ENCODE measurements around the gene ANKS1B.
"Not testable (repeated sequence)": the region's sequence is repeated elsewhere in the genome, so short reads cannot be mapped to it uniquely, and the experiment has no call there.

ANKS1B gene

DNA sequence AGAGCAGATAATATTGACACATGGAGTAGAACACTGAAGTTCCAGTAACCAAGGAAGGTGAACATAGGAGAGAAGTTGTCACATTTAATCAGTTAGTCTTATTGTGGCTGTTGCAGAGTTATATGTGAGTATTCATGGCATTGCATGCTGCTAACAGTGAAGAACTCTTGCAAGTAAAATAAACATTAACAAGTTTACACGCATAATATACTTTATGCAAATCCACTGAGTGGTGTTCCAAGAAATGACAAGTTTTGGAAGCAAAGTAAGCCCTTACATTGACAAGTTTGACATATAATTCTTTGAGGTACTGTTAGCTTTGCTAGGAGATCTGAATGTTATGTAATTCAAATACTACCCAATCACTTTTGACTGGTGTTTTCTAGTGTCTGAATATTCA, 125.6 kb downstream of the ANKS1B start:
- no peak for DNase-seq

DNA sequence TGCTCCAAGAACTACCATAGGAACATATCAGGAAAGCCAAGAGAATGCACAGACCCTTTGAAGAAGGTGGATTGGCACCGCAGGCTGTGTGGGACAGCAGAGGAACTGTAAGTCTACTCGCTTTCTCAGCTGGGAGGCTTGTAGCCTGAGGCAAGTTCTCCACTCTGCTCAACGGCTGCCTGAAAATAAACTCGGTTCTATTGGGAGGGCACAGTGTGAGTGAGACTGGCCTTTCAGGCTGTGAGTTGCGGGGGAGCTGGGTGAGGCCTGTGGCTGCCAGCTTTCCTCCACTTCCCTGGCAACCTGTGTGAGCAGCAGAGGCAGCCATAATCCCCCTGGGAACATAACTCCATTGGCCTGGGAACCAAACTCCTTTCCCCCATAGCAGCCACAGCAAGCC, 132.1 kb downstream of the ANKS1B start:
- no peak for DNase-seq

DNA sequence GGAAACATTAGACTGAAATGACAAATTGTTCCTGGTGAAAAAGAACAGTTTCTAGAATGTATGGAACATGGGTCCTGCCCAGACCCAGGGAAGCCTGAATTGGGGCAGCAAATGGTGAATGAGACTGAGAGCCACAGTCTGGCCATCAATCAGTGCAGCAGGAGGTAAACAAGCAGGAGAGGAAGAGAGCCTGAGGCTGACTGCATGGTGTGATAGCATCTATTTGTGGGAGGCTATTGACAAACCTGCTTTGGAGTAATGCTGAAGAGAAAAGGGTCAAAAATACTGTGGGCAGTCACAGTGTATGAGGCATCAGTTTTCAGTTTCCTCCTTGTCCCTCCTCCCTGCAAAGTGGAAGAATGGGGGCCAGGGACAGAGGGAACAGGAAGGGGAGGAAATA, 136.8 kb downstream of the ANKS1B start:
- DNase-seq, result no peak

DNA sequence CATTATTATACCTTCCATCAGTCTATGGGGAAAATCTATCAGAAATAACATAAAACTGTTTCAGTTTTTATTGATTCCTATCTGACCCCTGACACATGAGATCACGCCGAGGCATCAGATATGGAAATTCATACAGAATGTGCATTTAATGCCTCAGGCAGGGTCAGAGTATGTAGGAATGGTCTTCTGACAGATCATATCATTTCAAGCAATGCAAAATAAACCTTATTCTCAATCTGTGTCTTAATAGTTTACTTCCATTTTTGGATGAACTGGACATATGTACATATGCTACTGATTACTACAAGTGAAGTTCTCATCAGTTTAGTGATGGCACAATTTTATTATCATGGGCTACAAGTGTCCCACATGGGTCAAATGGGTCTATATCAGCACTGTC, 150.0 kb downstream of the ANKS1B start:
- DNase-seq, result no peak

- no peak for DNase-seq
Measured at GRCh38 chr12:99833397-99833796, 151.3 kb downstream of the ANKS1B start.

GRCh38 chr12:99824900-99825542, 159.7 kb downstream of the ANKS1B start:
- DNase-seq, result no peak

GRCh38 chr12:99822273-99822672, 162.5 kb downstream of the ANKS1B start:
- no peak for DNase-seq

- DNase-seq, result peak; percentile 9
Measured at GRCh38 chr12:99810718-99811593, 173.8 kb downstream of the ANKS1B start.

GRCh38 chr12:99809909-99810308, 174.8 kb downstream of the ANKS1B start:
- no peak for DNase-seq

DNA sequence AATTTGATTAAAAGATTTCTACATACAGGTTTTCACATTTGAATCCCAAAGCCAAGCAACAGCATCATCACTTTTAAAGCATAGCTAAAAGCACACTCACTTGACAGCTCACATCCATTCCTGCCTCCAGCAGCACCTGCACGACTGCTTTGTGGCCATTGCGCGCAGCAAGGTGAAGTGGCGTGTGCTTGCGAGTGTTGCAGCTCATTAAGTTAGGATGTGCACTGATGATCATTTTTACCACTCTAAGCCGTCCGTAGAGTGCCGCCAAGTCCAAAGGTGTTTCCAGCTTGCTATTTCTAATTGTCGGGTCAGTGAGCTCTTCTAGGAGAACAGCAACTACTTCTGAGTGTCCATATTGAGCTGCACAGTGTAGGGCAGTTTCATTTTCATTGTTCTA, 178.4 kb downstream of the ANKS1B start:
- no peak for DNase-seq

GRCh38 chr12:99804715-99805114, 180.0 kb downstream of the ANKS1B start:
- DNase-seq, result no peak

- DNase-seq, result no peak
Measured at GRCh38 chr12:99800605-99801004, 184.1 kb downstream of the ANKS1B start.

DNA sequence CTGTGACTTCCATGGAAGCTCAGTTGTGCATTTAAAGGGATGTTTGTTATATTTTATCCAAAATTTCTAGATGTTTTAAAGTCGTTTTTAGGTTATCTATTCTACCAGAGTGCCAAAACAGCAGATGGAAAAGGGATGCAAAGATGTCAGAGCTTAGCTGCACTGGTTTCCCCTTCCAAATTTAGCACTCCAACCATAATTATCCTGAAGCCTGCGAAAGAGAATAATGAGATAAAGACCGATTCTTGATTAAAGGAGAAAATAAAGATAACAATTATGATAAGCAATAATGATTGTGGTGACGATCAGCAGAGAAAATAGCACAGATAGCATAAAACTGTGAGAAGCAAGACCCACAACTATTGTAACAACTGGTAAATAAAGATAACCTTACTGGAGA, 186.8 kb downstream of the ANKS1B start:
- not testable (repeated sequence) for DNase-seq

GRCh38 chr12:99783421-99783820, 201.3 kb downstream of the ANKS1B start:
- no peak for DNase-seq

GRCh38 chr12:99772274-99772673, 212.5 kb downstream of the ANKS1B start:
- DNase-seq, result no peak

DNA sequence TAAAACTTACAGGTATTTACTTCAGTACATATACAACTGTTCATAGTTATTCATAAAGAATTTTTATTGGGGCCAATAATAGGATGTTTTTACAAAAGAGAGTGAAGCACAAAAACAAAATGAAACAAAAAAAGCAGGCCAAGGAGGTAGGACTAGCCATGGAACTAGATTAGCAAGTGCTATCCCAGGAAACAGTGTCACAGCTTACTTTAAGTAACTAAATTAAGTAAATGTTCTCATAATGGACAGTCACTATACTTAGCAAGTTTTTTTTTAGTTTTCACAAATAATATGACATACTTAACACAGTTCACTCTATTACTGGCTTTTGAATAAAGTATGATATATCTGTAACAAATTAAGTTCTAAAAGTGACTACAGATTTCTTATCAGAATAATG, 213.1 kb downstream of the ANKS1B start:
- no peak for DNase-seq

GRCh38 chr12:99769396-99769980, 215.2 kb downstream of the ANKS1B start:
- DNase-seq, result no peak

DNA sequence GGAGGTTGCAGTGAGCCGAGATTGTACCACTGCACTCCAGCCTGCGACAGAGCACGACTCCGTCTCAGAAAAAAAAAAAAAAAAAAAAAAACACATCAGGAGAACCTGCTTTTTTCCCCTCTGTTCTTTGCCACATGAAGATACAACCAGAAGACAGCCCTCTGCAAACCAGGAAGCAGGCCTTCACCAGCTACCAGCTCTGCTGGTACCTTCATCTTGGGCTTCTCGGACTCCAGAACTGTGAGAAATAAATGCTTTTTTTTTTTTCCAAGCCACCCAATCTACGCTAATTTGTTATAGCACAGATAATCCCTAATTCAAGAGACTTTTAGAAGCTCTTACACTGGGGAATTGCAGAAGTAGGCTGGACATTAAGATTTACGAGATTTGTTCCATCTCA, 216.0 kb downstream of the ANKS1B start:
- DNase-seq, result no peak

DNA sequence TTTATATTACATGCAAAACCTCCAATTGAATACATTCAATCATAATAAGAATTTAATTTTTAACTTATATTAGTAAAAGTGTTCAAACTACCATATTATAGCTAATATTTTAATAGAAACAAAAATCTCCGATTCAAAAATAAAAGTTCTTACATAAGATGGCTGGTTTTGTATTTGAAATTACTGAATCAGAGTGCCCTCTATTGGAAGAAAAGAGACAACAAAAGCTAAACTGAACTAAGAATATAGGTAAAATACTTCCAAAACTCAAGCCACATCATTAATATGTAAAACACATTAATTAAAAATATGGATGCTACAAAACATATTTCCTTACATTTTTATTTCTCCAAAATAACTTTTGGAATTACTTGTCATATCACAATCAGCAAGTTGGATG, 216.9 kb downstream of the ANKS1B start:
- peak; percentile 7 for DNase-seq

DNA sequence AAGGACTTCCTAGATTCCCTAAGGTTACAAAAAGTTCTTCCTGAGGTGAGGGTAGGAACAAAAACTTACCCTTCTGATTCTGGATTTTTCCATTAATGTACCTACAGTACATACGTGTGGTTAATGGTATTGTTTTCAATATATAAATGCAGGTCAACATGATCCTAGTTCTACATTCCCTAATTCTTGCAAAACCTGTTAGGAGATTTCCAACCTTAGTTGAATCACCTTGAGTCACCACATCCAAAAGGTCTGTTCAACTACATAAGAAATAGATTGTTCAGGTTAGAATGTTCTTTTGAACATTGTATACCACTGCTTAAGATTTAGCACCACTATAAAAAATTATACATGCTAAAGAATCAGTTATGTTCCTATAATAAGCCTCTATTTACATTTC, 218.3 kb downstream of the ANKS1B start:
- DNase-seq, result no peak

DNA sequence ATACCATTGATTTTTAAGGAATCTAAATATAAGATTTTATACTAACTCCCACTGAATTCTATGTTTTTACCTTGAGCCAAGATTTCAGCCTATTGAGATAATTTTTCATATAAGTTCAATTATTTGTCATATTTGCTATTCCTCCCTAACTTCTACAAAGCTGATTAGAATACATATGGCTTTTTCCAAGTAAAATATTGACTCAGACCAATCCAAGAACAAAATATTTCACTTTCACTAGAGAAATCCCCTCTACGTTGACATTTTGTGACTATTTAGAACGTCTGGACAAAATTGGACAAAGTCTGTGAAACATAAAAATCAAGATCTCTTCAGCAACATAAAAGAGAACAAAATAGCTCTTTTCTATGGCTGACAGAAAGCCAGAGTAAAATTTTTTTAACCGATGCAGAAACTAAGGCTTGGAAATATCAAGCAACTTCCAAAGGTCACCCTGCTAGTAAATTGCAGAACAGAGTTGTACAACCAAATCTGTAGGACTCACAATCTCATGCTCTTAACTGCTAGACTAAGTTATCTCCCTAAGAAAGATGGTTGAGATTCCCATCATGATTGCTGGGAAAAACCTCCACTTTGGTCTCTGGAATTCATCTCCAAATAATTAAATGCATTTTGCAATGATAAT, 219.1 kb downstream of the ANKS1B start:
- no peak for DNase-seq

DNA sequence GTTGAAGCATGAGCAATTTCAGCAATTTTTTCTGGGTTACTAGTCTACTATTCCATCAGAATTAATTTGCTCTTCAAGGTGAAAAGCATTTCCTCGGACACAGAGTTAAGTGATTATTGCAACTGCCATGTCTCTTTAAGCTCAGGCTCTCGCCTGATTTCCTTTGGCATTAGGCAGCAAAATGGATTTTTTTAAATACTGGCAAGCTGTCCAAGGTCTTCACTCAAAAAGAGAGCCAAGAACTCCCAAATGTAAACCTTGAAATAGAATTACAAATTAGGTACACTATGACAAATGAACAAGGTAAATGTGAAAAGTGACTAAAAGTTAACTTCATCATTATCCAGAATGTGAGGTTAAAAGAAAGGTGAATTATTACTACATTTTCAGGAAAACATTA, 225.3 kb downstream of the ANKS1B start:
- DNase-seq, result no peak

DNA sequence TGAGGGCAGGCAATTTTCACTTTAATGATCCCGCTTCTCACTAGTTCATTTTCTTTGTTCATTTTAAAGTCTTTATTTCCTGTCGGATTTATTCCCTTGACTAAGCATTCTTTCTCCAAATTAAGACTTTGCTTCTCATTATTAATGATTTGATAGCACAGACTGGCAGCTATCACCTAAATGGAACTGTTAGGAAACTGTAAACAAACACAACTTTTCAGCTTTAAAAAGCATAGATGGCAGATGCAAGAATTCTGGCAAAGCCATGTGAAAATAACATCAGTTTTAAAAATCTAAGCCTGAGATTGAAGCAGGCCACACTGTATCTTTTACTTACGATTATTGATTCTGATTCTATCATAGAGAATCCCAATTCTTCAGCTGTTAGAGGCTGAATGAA, 225.7 kb downstream of the ANKS1B start:
- DNase-seq, result no peak

DNA sequence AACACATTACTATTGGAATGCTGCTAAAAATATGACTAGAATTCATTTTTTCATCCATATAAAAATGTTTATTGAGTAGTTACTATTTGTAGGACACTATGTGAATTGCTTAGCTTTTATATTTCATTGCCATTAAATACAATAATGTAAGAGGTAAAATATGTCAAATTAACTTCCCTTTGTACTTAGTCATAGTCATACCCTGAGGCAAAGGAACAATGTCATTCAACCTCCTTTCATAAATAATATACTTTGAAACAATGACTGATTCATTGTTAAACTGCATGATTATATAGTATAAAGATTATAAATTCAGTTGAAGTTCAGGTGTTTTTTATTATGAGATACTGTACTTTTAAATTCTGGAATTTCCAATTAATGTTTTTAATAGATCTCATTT, 232.0 kb downstream of the ANKS1B start:
- no peak for DNase-seq
